CD4-positive, alpha-beta memory T cell (primary cell): ENCODE measurements around the gene HAUS3. TPM values are rescaled to one million over a fixed set of nuclear protein-coding genes. Genes with fewer than 3 reads are reported as not detected.

Experiments
- CTCF ChIA-PET: fragments of 350-600 bp; sonication (Branson Sonifier 250); formaldehyde crosslinking; loops from one replicate; lab custom pipeline; 2021; ENCODE audit warnings: inconsistent platforms; ENCODE audit not compliant: partially characterized antibody; lab: Charles Lee
- POLR2A ChIA-PET: fragments of 350-600 bp; sonication (Branson Sonifier 250); formaldehyde crosslinking; loops from one replicate; lab custom pipeline; 2021; ENCODE audit not compliant: partially characterized antibody; lab: Charles Lee
- DNase-seq, 5 donors: peaks; one replicate each; pipeline versions ENCODE4 v3.0.0 to v3.0.0-alpha.2; 2020 to 2022; ENCODE audit warnings: mixed read lengths in 1 of 5
- H3K27ac ChIP-seq: one replicate; pipeline ENCODE4 v1.7.0; 2013; ENCODE audit warnings: low read depth, low read length
- H3K27me3 ChIP-seq: 2 replicates; pipeline ENCODE4 v1.7.0; 2013; ENCODE audit warnings: mild to moderate bottlenecking, low read length, moderate library complexity; ENCODE audit not compliant: insufficient read depth
- H3K36me3 ChIP-seq: 2 replicates; pipeline ENCODE4 v1.7.0; 2013; ENCODE audit warnings: mild to moderate bottlenecking, low read length, moderate library complexity; ENCODE audit not compliant: insufficient read depth
- H3K4me1 ChIP-seq: 2 replicates; pipeline ENCODE4 v1.7.0; 2013; ENCODE audit warnings: mild to moderate bottlenecking, low read length, moderate library complexity; ENCODE audit not compliant: insufficient read depth
- H3K4me3 ChIP-seq, 2 donors: one replicate each; pipeline ENCODE4 v1.7.0; 2013; ENCODE audit warnings: low read length in 2 of 2, mild to moderate bottlenecking in 1 of 2
- H3K9me3 ChIP-seq, 2 donors: one replicate each; pipeline ENCODE4 v1.7.0; 2013; ENCODE audit warnings: low read length in 2 of 2, control low read depth in 1 of 2; ENCODE audit not compliant: control insufficient read depth in 1 of 2
- H3K27ac Mint-ChIP-seq, 7 donors: one replicate each; pipeline ENCODE4 v1.8.0; 2020 to 2021; ENCODE audit warnings: mixed read lengths in 7 of 7, mild to moderate bottlenecking in 6 of 7, inconsistent platforms in 3 of 7, moderate library complexity in 3 of 7
- H3K27me3 Mint-ChIP-seq, 2 donors: one replicate each; pipeline ENCODE4 v1.8.0; 2020 to 2021; ENCODE audit warnings: mixed read lengths in 2 of 2
- H3K36me3 Mint-ChIP-seq, 2 donors: one replicate each; pipeline ENCODE4 v1.8.0; 2020 to 2021; ENCODE audit warnings: mixed read lengths in 2 of 2, inconsistent platforms in 1 of 2, mild to moderate bottlenecking in 1 of 2
- H3K4me1 Mint-ChIP-seq, 4 donors: one replicate each; pipeline ENCODE4 v1.8.0; 2020 to 2021; ENCODE audit warnings: mixed read lengths in 4 of 4, mild to moderate bottlenecking in 1 of 4
- H3K4me3 Mint-ChIP-seq, 8 donors: one replicate each; pipeline ENCODE4 v1.8.0; 2020 to 2021; ENCODE audit warnings: mixed read lengths in 8 of 8, mild to moderate bottlenecking in 7 of 8, moderate library complexity in 6 of 8, inconsistent platforms in 3 of 8
- H3K9me3 Mint-ChIP-seq, 8 donors: one replicate each; pipeline ENCODE4 v1.8.0; 2020 to 2021; ENCODE audit warnings: mixed read lengths in 8 of 8, mild to moderate bottlenecking in 5 of 8, inconsistent platforms in 3 of 8, moderate library complexity in 1 of 8
- intact Hi-C: fragments of 100-400 bp; cut with micrococcal nuclease; formaldehyde crosslinking; loops from one replicate; pipeline ENCODE4 v1.15.1; 2023
- polyA plus RNA-seq, 2 donors: library from polyadenylated mRNA; unstranded; fragments of 300-500 nt; fragmentation: Illumina TruSeq; gene quantifications; one replicate each; pipeline ENCODE4 v1.2.3, GENCODE V29; 2021
- total RNA-seq, 2 experiments: library from RNA; stranded (reverse); gene quantifications; one replicate each; pipeline ENCODE4 v1.2.3, GENCODE V29; 2021

Gene HAUS3
- total and polyA plus RNA-seq, 4 experiments from 2014 or later = 24.8 to 43.9 (median 37.5) TPM

DNA sequence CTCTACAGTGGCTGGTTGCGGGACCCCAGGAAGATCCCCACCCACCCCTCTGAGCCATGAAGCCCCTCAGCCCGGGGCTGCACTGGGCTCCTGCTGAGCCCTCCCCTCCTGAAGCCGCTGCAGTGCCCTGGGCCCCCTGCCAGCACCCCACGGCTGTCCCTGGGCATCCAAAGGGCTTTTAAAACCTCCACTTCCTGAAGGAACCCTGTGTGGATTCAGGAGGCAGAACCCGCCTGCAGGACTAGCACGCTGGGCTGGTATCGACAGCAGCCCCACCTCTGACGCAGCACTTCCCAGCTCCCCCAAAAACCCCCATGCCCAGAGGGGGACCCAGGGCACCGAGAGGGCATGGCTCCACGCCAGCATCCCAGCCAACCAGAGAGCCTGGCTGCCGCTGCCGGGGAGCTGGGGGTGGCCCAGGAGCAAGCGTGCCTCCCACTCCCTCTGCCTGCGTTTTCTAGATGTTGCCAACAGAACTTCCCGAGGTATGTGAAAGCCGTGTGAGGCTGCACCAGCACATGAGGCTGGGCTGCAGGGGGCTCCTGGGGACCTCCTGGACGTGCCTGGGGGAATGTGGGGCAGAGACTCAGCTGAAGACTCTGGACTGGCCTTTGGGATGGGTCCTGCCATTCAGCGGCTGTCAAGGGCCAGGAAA, 13.7 kb upstream of the HAUS3 start:
- no peak overlapping the region for H3K4me3 ChIP-seq
- intact Hi-C loops = no loop called here
- peaks cover 31% of the 10 kb centered on the region for H3K4me1 ChIP-seq
- ChIA-PET POLR2A (interaction anchor here (0.9 kb wide), 1 partner anchor 10 kb away, joined by 4 read pairs; no protein-coding TSS in a partner anchor), CTCF (no interaction called here)
- peaks cover 17 to 36% of the 10 kb centered on the region in 2 donors for H3K36me3 Mint-ChIP-seq
- H3K9me3 Mint-ChIP-seq = peaks cover 0 to 2% (median 0%) of the 10 kb centered on the region in 8 donors
- no peaks in the 10 kb centered on the region for H3K27me3 ChIP-seq
- no peaks in the 10 kb centered on the region for H3K9me3 ChIP-seq
- H3K27ac ChIP-seq = no peak overlapping the region
- no peaks in the 10 kb centered on the region for H3K27me3 Mint-ChIP-seq
- H3K4me1 Mint-ChIP-seq = peaks cover 8 to 27% (median 12%) of the 10 kb centered on the region in 4 donors
- H3K36me3 ChIP-seq = peaks cover 29% of the 10 kb centered on the region
- no peak overlapping the region for H3K4me3 Mint-ChIP-seq
- peak overlapping the region in 1 of 7 donors; percentile 59 for H3K27ac Mint-ChIP-seq
- DNase-seq = peak in 1 of 5 donors; percentile 13

- H3K9me3 ChIP-seq = no peaks in the 10 kb centered on the region
- peak in 1 of 5 donors; percentile 24 for DNase-seq
- ChIA-PET POLR2A (interaction anchor here (0.9 kb wide), 1 partner anchor 9 kb away, joined by 4 read pairs; no protein-coding TSS in a partner anchor), CTCF (no interaction called here)
- H3K27me3 ChIP-seq = no peaks in the 10 kb centered on the region
- Mint-ChIP-seq H3K27me3 (no peaks in the 10 kb centered on the region), H3K36me3 (peaks cover 17 to 39% of the 10 kb centered on the region in 2 donors), H3K9me3 (peaks cover 0 to 2% (median 0%) of the 10 kb centered on the region in 8 donors), H3K27ac (peak overlapping the region in 6 of 7 donors; percentile 9 to 69 (median 41)), H3K4me1 (peaks cover 5 to 22% (median 10%) of the 10 kb centered on the region in 4 donors), H3K4me3 (no peak overlapping the region)
- no peak overlapping the region for H3K27ac ChIP-seq
- peaks cover 34% of the 10 kb centered on the region for H3K36me3 ChIP-seq
- intact Hi-C loops = no loop called here
- H3K4me1 ChIP-seq = peaks cover 23% of the 10 kb centered on the region
- H3K4me3 ChIP-seq = no peak overlapping the region
Measured at GRCh38 chr4:2254665-2255500, 13.0 kb upstream of the HAUS3 start.

GRCh38 chr4:2253160-2254084, 11.5 kb upstream of the HAUS3 start:
- POLR2A ChIA-PET = interaction anchor here (0.8 kb wide), 1 partner anchor 9 kb away, joined by 3 read pairs; the partner anchor contains the start of gene MXD4
- H3K27ac Mint-ChIP-seq = peak overlapping the region in 3 of 7 donors; percentile 3 to 86 (median 27)

DNA sequence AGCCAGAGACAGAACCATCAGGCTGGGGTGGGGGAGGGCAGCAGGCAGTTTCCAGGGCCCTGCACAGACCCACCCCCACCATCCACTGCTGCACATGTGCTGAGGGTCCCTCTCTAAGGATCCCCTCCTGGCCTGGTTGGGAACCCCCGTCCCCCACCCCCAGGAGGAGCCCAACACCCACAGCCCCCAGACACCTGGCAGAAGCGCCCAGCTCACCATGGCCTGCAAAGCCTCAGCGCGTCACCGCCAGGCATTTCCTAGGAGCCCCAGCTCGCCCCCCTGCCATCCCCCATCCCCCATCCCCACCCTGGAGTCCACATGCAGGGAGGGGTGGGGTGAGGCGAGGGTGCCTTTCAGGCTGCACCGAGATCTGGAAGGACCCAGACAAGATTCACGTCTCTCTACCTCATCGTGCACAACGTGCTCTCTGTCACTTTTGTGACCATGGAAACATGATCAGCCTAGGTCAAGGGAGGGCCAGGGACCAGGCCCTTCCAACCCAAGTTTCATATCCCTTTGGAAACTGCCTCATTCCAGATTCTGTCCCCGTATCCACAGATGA, 10.7 kb upstream of the HAUS3 start:
- peaks cover 5% of the 10 kb centered on the region for H3K4me1 ChIP-seq
- Mint-ChIP-seq H3K4me1 (peaks cover 5 to 16% (median 9%) of the 10 kb centered on the region in 4 donors), H3K36me3 (peaks cover 13 to 42% of the 10 kb centered on the region in 2 donors), H3K27me3 (no peaks in the 10 kb centered on the region), H3K4me3 (no peak overlapping the region), H3K9me3 (peaks cover 0 to 2% (median 0%) of the 10 kb centered on the region in 8 donors), H3K27ac (peak overlapping the region in 6 of 7 donors; percentile 3 to 86 (median 51))
- POLR2A ChIA-PET = no interaction called here
- peak in 1 of 5 donors; percentile 29 for DNase-seq
- H3K4me3 ChIP-seq = no peak overlapping the region
- H3K27me3 ChIP-seq = no peaks in the 10 kb centered on the region
- CTCF ChIA-PET = no interaction called here
- peaks cover 41% of the 10 kb centered on the region for H3K36me3 ChIP-seq
- H3K27ac ChIP-seq = no peak overlapping the region
- intact Hi-C loops = no loop called here
- no peaks in the 10 kb centered on the region for H3K9me3 ChIP-seq

More at GRCh38 chr4:2253160-2254084, 11.5 kb upstream of the HAUS3 start:
- H3K27me3 ChIP-seq = no peaks in the 10 kb centered on the region
- CTCF ChIA-PET = no interaction called here
- H3K27me3 Mint-ChIP-seq = no peaks in the 10 kb centered on the region
- H3K4me1 ChIP-seq = peaks cover 9% of the 10 kb centered on the region
- H3K4me3 Mint-ChIP-seq = no peak overlapping the region
- no peaks in the 10 kb centered on the region for H3K9me3 ChIP-seq
- intact Hi-C loops = no loop called here
- peaks cover 0 to 2% (median 0%) of the 10 kb centered on the region in 8 donors for H3K9me3 Mint-ChIP-seq
- H3K4me3 ChIP-seq = no peak overlapping the region
- H3K27ac ChIP-seq = no peak overlapping the region
- peak in 1 of 5 donors; percentile 9 for DNase-seq
- peaks cover 17 to 45% of the 10 kb centered on the region in 2 donors for H3K36me3 Mint-ChIP-seq
- H3K4me1 Mint-ChIP-seq = peaks cover 5 to 22% (median 9%) of the 10 kb centered on the region in 4 donors
- peaks cover 44% of the 10 kb centered on the region for H3K36me3 ChIP-seq

- Histone ChIP-seq H3K4me1 (no peaks in the 10 kb centered on the region), H3K27me3 (no peaks in the 10 kb centered on the region), H3K27ac (no peak overlapping the region), H3K36me3 (peaks cover 38% of the 10 kb centered on the region), H3K4me3 (no peak overlapping the region), H3K9me3 (no peaks in the 10 kb centered on the region)
- CTCF ChIA-PET = no interaction called here
- peak in 1 of 5 donors; percentile 30 for DNase-seq
- H3K27ac Mint-ChIP-seq = peak overlapping the region in 1 of 7 donors; percentile 18
- peaks cover 4 to 11% (median 9%) of the 10 kb centered on the region in 4 donors for H3K4me1 Mint-ChIP-seq
- H3K4me3 Mint-ChIP-seq = no peak overlapping the region
- peaks cover 0 to 2% (median 0%) of the 10 kb centered on the region in 8 donors for H3K9me3 Mint-ChIP-seq
- POLR2A ChIA-PET = interaction anchor here (1.5 kb wide), 1 partner anchor 8 kb away, joined by 3 read pairs; no protein-coding TSS in a partner anchor
- H3K27me3 Mint-ChIP-seq = no peaks in the 10 kb centered on the region
- intact Hi-C loops = no loop called here
- H3K36me3 Mint-ChIP-seq = peaks cover 13 to 39% of the 10 kb centered on the region in 2 donors
Measured at GRCh38 chr4:2251795-2252529, 10.0 kb upstream of the HAUS3 start.
